OCI-LY1 (cell line): ENCODE data around the gene SPATA13.

Experiments
- EZH2 ChIP-seq: fragments of 200-600 bp; sonication (generic), shearing (Covaris generic); IDR thresholded peaks from 2 replicates; pipeline ENCODE4 v1.8.0; 2017; ENCODE audit warnings: borderline replicate concordance, mixed run types, mild to moderate bottlenecking, antibody characterized with exemption, low read length, moderate library complexity, mixed read lengths
- TF ChIP-seq, protein P1 (sequence below): fragments of 200-600 bp; sonication (generic), shearing (Covaris generic); IDR thresholded peaks from 2 replicates; pipeline ENCODE4 v1.5.1; 2017; ENCODE audit warnings: mild to moderate bottlenecking, antibody characterized with exemption, low read length, moderate library complexity, mixed read lengths

DNA sequence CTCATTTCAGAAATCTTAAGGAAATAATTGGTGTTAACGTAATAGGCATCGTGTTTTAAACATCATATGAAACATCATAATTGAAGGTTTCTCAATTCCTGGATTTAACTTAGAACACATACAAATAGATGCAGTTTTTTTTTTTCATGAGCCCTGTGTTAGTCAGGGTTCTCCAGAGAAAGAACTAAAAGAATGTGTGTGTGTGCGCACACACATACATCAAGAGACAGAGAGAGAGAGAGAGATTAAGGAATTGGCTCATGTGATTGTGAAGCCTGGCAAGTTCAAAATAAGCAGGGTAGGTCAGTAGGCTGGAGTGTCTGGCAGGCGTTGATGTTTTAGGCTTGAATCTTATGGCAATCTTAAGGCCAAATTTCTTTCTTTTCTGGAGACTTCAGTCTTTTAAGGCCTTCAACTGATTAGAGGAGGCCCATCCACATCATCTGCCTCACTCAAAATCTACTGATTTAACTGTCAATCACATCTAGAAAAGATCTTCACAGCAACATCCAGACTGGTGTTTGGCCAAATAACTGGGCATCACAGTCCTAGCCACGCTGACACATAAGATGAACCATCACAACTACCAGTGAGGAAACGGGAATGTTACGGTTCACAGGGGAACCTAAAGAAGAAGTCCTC lies 25.2 kb downstream of the SPATA13 start:
- TF ChIP-seq, protein P1, sequence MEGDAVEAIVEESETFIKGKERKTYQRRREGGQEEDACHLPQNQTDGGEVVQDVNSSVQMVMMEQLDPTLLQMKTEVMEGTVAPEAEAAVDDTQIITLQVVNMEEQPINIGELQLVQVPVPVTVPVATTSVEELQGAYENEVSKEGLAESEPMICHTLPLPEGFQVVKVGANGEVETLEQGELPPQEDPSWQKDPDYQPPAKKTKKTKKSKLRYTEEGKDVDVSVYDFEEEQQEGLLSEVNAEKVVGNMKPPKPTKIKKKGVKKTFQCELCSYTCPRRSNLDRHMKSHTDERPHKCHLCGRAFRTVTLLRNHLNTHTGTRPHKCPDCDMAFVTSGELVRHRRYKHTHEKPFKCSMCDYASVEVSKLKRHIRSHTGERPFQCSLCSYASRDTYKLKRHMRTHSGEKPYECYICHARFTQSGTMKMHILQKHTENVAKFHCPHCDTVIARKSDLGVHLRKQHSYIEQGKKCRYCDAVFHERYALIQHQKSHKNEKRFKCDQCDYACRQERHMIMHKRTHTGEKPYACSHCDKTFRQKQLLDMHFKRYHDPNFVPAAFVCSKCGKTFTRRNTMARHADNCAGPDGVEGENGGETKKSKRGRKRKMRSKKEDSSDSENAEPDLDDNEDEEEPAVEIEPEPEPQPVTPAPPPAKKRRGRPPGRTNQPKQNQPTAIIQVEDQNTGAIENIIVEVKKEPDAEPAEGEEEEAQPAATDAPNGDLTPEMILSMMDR: no peak
- TF ChIP-seq EZH2: no peak
